Measurements from ENCODE around the gene MISP.

Gene MISP

GRCh38 chr19:806815-807421 lies 56.0 kb downstream of the MISP start:
- Histone ChIP-seq H3K27me3 (ENCODE audit: control insufficient read depth in 5 of 5, insufficient read depth in 4 of 5, low read length in 5 of 5) (no peaks in the 10 kb centered on the region), H3K4me1 (ENCODE audit: control insufficient read depth in 5 of 5, insufficient read depth in 5 of 5, low read length in 5 of 5) (peaks cover 0 to 26% (median 20%) of the 10 kb centered on the region in 5 donors), H3K27ac (ENCODE audit: low read depth, low read length) (no peak overlapping the region), H3K36me3 (ENCODE audit: control insufficient read depth in 5 of 5, insufficient read depth in 5 of 5, low read length in 5 of 5) (peaks cover 0 to 94% (median 86%) of the 10 kb centered on the region in 5 donors), H3K9ac (ENCODE audit: low read length in 5 of 5) (no peak overlapping the region), H3K9me3 (ENCODE audit: control insufficient read depth in 5 of 5, low read length in 5 of 5) (no peaks in the 10 kb centered on the region), H3K4me3 (ENCODE audit: low read depth in 1 of 5, low read length in 5 of 5) (no peak overlapping the region)

- Histone ChIP-seq H3K4me1 (ENCODE audit: control insufficient read depth in 5 of 5, insufficient read depth in 5 of 5, low read length in 5 of 5) (peaks cover 0 to 17% (median 11%) of the 10 kb centered on the region in 5 donors), H3K36me3 (ENCODE audit: control insufficient read depth in 5 of 5, insufficient read depth in 5 of 5, low read length in 5 of 5) (peaks cover 0 to 96% (median 89%) of the 10 kb centered on the region in 5 donors), H3K27me3 (ENCODE audit: control insufficient read depth in 5 of 5, insufficient read depth in 4 of 5, low read length in 5 of 5) (no peaks in the 10 kb centered on the region), H3K27ac (ENCODE audit: low read depth, low read length) (no peak overlapping the region), H3K9me3 (ENCODE audit: control insufficient read depth in 5 of 5, low read length in 5 of 5) (no peaks in the 10 kb centered on the region), H3K9ac (ENCODE audit: low read length in 5 of 5) (no peak overlapping the region), H3K4me3 (ENCODE audit: low read depth in 1 of 5, low read length in 5 of 5) (no peak overlapping the region)
Observed at GRCh38 chr19:807627-808422, 56.9 kb downstream of the MISP start.

- Histone ChIP-seq H3K27ac (ENCODE audit: low read depth, low read length) (no peak overlapping the region), H3K9ac (ENCODE audit: low read length in 5 of 5) (no peak overlapping the region), H3K4me3 (ENCODE audit: low read depth in 1 of 5, low read length in 5 of 5) (no peak overlapping the region), H3K4me1 (ENCODE audit: control insufficient read depth in 5 of 5, insufficient read depth in 5 of 5, low read length in 5 of 5) (peaks cover 0 to 11% (median 6%) of the 10 kb centered on the region in 5 donors), H3K36me3 (ENCODE audit: control insufficient read depth in 5 of 5, insufficient read depth in 5 of 5, low read length in 5 of 5) (peaks cover 0 to 96% (median 89%) of the 10 kb centered on the region in 5 donors), H3K9me3 (ENCODE audit: control insufficient read depth in 5 of 5, low read length in 5 of 5) (no peaks in the 10 kb centered on the region), H3K27me3 (ENCODE audit: control insufficient read depth in 5 of 5, insufficient read depth in 4 of 5, low read length in 5 of 5) (no peaks in the 10 kb centered on the region)
Observed at GRCh38 chr19:808423-808775, 57.5 kb downstream of the MISP start.

GRCh38 chr19:810077-810855 lies 59.4 kb downstream of the MISP start:
- Histone ChIP-seq H3K4me3 (ENCODE audit: low read depth in 1 of 5, low read length in 5 of 5) (no peak overlapping the region), H3K27me3 (ENCODE audit: control insufficient read depth in 5 of 5, insufficient read depth in 4 of 5, low read length in 5 of 5) (no peaks in the 10 kb centered on the region), H3K4me1 (ENCODE audit: control insufficient read depth in 5 of 5, insufficient read depth in 5 of 5, low read length in 5 of 5) (no peaks in the 10 kb centered on the region), H3K36me3 (ENCODE audit: control insufficient read depth in 5 of 5, insufficient read depth in 5 of 5, low read length in 5 of 5) (peaks cover 0 to 82% (median 71%) of the 10 kb centered on the region in 5 donors), H3K27ac (ENCODE audit: low read depth, low read length) (no peak overlapping the region), H3K9me3 (ENCODE audit: control insufficient read depth in 5 of 5, low read length in 5 of 5) (no peaks in the 10 kb centered on the region), H3K9ac (ENCODE audit: low read length in 5 of 5) (no peak overlapping the region)

- no peak overlapping the region for H3K27ac ChIP-seq (ENCODE audit: low read depth, low read length)
- H3K9me3 ChIP-seq (ENCODE audit: control insufficient read depth in 5 of 5, low read length in 5 of 5) = no peaks in the 10 kb centered on the region
- no peaks in the 10 kb centered on the region for H3K27me3 ChIP-seq (ENCODE audit: control insufficient read depth in 5 of 5, insufficient read depth in 4 of 5, low read length in 5 of 5)
- no peaks in the 10 kb centered on the region for H3K4me1 ChIP-seq (ENCODE audit: control insufficient read depth in 5 of 5, insufficient read depth in 5 of 5, low read length in 5 of 5)
- no peak overlapping the region for H3K9ac ChIP-seq (ENCODE audit: low read length in 5 of 5)
- H3K36me3 ChIP-seq (ENCODE audit: control insufficient read depth in 5 of 5, insufficient read depth in 5 of 5, low read length in 5 of 5) = peaks cover 0 to 75% (median 64%) of the 10 kb centered on the region in 5 donors
- H3K4me3 ChIP-seq (ENCODE audit: low read depth in 1 of 5, low read length in 5 of 5) = no peak overlapping the region
Observed at GRCh38 chr19:810883-811489, 60.1 kb downstream of the MISP start.

- Histone ChIP-seq H3K9me3 (ENCODE audit: control insufficient read depth in 5 of 5, low read length in 5 of 5) (no peaks in the 10 kb centered on the region), H3K27me3 (ENCODE audit: control insufficient read depth in 5 of 5, insufficient read depth in 4 of 5, low read length in 5 of 5) (no peaks in the 10 kb centered on the region), H3K9ac (ENCODE audit: low read length in 5 of 5) (no peak overlapping the region), H3K36me3 (ENCODE audit: control insufficient read depth in 5 of 5, insufficient read depth in 5 of 5, low read length in 5 of 5) (peaks cover 0 to 69% (median 58%) of the 10 kb centered on the region in 5 donors), H3K27ac (ENCODE audit: low read depth, low read length) (no peak overlapping the region), H3K4me1 (ENCODE audit: control insufficient read depth in 5 of 5, insufficient read depth in 5 of 5, low read length in 5 of 5) (no peaks in the 10 kb centered on the region), H3K4me3 (ENCODE audit: low read depth in 1 of 5, low read length in 5 of 5) (no peak overlapping the region)
Observed at GRCh38 chr19:811506-812048, 60.7 kb downstream of the MISP start.

GRCh38 chr19:812049-812746 lies 61.3 kb downstream of the MISP start:
- Histone ChIP-seq H3K9me3 (ENCODE audit: control insufficient read depth in 5 of 5, low read length in 5 of 5) (no peaks in the 10 kb centered on the region), H3K4me3 (ENCODE audit: low read depth in 1 of 5, low read length in 5 of 5) (no peak overlapping the region), H3K9ac (ENCODE audit: low read length in 5 of 5) (no peak overlapping the region), H3K27me3 (ENCODE audit: control insufficient read depth in 5 of 5, insufficient read depth in 4 of 5, low read length in 5 of 5) (no peaks in the 10 kb centered on the region), H3K27ac (ENCODE audit: low read depth, low read length) (no peak overlapping the region), H3K36me3 (ENCODE audit: control insufficient read depth in 5 of 5, insufficient read depth in 5 of 5, low read length in 5 of 5) (peaks cover 0 to 63% (median 51%) of the 10 kb centered on the region in 5 donors), H3K4me1 (ENCODE audit: control insufficient read depth in 5 of 5, insufficient read depth in 5 of 5, low read length in 5 of 5) (no peaks in the 10 kb centered on the region)

GRCh38 chr19:812747-813218 lies 61.9 kb downstream of the MISP start:
- no peaks in the 10 kb centered on the region for H3K27me3 ChIP-seq (ENCODE audit: control insufficient read depth in 5 of 5, insufficient read depth in 4 of 5, low read length in 5 of 5)
- peaks cover 0 to 57% (median 46%) of the 10 kb centered on the region in 5 donors for H3K36me3 ChIP-seq (ENCODE audit: control insufficient read depth in 5 of 5, insufficient read depth in 5 of 5, low read length in 5 of 5)
- H3K27ac ChIP-seq (ENCODE audit: low read depth, low read length) = no peak overlapping the region
- H3K4me3 ChIP-seq (ENCODE audit: low read depth in 1 of 5, low read length in 5 of 5) = no peak overlapping the region
- H3K9ac ChIP-seq (ENCODE audit: low read length in 5 of 5) = no peak overlapping the region
- no peaks in the 10 kb centered on the region for H3K9me3 ChIP-seq (ENCODE audit: control insufficient read depth in 5 of 5, low read length in 5 of 5)
- no peaks in the 10 kb centered on the region for H3K4me1 ChIP-seq (ENCODE audit: control insufficient read depth in 5 of 5, insufficient read depth in 5 of 5, low read length in 5 of 5)
